GM21717 (cell line): ENCODE measurements around the gene TNFSF4.
"Not testable (repeated sequence)": the region's sequence is repeated elsewhere in the genome, so short reads cannot be mapped to it uniquely, and the experiment has no call there.

Experiments used
- ATAC-seq: cut with Tn5 transposase; IDR thresholded peaks from one replicate; pipeline ENCODE4 v1.9.1; 2021; ENCODE audit warnings: mild to moderate bottlenecking, moderate library complexity; ENCODE audit not compliant: unreplicated experiment

Gene TNFSF4

GRCh38 chr1:173164686-173165085 is 42.4 kb downstream of the TNFSF4 start:
- ATAC-seq, result no peak

DNA sequence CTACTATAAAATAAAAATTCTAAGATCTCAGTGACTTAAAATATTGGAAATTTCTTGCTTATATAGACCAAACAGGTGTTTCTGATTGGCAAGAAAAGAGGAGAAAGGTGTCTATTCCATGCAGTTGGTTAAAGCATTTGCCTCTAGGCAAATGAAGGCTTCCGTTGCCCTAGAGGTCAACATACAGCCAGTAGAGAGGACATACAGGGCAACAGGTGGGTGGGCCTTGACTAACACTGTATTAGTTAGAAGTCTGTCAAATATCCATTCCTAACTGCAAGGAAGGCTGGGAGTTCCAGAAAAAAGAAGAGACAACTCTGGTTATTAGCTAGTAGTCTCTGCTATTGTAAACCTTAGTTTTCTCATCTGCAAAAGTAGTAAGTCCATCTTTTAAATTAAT is 43.0 kb downstream of the TNFSF4 start:
- ATAC-seq, result no peak

GRCh38 chr1:173163222-173163621 is 43.9 kb downstream of the TNFSF4 start:
- no peak for ATAC-seq

DNA sequence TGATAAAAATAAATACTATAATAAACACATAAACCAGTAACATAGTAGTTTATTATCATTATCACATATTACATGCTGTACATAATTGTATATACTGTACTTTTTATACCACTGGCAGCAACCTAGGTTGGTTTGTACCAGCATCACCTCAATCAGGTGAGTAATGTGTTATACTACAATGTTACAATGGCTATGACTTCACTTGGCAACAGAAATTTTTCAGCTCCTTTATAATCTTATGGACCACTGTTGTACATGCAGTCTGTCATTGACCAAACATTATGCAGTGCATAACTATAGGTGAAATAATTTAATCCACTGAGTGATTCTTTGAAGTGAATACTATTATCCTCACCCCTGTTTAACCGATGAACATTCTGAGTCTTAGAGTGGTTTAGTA is 44.5 kb downstream of the TNFSF4 start:
- no peak for ATAC-seq

DNA sequence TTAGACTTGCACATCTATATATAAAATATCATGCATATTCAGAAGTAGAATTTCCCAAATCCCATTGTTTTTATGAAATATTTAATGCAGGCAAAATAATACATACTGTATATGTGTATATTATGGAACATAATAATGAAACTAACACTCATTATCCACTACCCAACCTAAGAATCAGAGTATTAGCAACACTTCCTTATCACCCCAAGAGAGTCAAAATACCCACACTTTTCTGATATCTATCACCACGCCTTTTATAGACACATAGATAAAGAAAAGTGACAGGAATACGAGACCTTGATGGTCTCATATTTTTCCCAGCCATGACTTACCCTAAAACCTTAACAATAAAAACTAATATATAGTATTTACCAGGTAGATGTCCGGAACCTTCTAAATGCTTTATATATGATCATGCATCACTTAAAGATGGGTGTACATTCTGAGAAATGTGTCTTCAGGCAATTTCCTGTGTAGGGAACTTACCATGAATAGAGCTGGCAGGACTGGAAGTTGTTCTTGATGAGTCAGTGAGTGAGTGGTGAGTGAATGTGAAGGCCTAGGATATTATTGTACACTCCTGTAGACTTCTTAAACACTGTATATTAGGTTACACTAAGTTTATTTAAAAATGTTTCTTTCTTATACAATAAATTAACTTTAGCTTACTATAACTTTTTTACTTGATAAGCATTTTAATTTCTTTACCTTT is 45.5 kb downstream of the TNFSF4 start:
- no peak for ATAC-seq

DNA sequence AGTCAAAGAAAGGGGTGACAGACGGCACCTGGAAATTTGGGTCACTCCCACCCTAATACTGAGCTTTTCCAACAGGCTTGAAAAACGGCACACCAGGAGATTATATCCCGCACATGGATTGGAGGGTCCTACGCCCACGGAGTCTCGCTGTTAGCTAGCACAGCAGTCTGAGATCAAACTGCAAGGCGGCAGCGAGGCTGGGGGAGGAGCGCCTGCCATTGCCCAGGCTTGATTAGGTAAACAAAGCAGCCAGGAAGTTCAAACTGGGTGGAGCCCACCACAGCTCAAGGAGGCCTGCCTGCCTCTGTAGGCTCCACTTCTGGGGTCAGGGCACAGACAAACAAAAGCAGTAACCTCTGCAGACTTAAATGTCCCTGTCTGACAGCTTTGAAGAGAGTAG is 53.2 kb downstream of the TNFSF4 start:
- ATAC-seq, result not testable (repeated sequence)

DNA sequence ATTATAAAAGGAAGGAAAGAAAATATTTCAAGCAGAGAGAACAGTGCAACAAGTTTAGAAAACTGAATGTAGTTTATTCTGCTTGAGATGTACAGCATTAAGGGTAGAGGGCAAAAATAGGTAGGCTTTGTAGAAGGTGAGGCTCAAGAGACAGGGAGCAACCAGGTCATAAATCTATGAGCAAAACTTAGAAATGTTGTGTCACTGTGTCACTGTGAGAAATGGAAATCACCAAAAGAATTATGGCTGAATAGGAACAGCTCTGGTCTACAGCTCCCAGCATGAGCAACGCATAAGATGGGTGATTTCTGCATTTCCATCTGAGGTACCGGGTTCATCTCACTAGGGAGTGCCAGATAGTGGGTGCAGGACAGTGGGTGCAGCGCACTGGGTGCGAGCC is 53.6 kb downstream of the TNFSF4 start:
- ATAC-seq, result no peak

GRCh38 chr1:173152598-173152997 is 54.5 kb downstream of the TNFSF4 start:
- no peak for ATAC-seq

DNA sequence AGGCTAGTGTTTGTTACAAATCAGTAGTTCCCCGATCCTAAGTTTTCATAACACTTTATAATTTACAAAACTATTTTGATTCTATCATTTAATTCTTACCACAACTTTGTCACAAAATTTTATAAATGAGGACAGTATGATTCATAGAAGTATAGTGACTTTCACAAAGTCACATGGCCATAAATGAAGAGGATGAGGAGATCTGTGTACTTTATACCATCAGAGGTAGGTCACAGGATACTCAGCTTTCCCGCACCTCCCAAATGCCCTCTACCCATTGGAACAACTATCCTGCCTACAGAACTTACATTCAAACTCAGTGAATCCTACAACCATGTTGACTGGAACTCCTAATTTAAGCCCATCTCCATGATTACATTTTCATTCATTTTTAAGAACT is 56.3 kb downstream of the TNFSF4 start:
- no peak for ATAC-seq

- ATAC-seq, result no peak
Observed at GRCh38 chr1:173149887-173150286, 57.2 kb downstream of the TNFSF4 start.

DNA sequence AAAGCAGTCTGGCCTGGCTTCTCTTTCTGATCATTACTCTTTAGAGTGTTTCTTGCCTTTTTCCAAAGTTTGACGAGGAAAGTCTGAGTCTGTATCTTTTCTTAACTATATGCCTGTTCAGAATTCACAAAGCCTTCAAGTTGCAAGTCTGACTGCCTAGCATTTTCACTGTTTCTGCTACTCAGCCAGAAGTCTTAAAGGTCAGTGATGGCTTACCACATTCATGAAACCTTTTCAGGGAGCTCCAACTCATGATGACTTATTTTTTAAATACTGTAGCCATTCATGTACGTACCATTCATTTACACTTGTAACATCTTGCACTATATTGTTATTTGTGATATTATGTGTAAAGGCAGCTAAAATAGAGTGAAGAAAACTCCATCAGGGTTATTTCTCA is 58.2 kb downstream of the TNFSF4 start:
- no peak for ATAC-seq

GRCh38 chr1:173148545-173148944 is 58.6 kb downstream of the TNFSF4 start:
- ATAC-seq, result no peak

DNA sequence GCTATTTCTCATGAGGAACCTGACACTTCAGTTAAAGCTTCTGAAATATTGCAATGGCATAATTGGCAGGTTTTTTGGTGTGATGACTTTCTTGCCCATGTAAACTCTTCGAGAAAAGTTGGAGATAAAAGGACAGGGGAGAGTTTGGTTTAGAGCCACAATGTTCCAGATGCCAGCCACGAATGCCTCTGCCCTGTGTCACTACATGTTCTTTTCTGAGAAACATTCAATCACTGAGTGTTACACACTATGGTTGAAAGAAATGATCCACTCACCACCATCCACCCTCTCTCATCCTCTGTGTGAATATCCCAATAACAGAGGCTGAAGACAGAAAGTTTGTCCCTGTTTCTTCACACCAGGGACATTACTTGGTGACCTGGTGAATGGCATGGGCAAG is 66.4 kb downstream of the TNFSF4 start:
- no peak for ATAC-seq

DNA sequence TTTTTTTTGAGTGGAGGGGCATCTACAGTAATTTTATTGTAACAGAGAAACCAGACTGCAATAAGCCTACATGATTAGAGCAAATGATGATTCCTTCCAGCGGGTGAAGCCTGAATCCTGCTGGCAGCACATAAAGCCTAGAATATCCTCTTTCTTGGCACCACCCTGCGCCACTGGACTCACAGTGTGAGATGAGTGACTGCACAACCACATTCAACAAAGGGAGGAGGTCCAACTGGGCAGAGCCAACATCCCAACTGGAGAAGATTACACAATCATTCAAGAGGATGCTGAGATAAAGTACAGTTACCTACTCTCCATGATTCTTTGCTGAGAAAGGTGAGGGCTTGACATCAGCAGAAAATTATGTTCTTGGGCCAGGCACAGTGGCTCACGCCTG is 67.4 kb downstream of the TNFSF4 start:
- no peak for ATAC-seq

- no peak for ATAC-seq
Observed at GRCh38 chr1:173137107-173137706, 69.9 kb downstream of the TNFSF4 start.

- no peak for ATAC-seq
Observed at GRCh38 chr1:173134800-173135199, 72.3 kb downstream of the TNFSF4 start.

- ATAC-seq, result no peak
Observed at GRCh38 chr1:173134029-173134428, 73.1 kb downstream of the TNFSF4 start.
